HG03103 (cell line): ENCODE measurements around the gene PRRC1.

Experiments used
- ATAC-seq: cut with Tn5 transposase; IDR thresholded peaks from one replicate; pipeline ENCODE4 v1.9.1; 2021; ENCODE audit warnings: low read depth; ENCODE audit not compliant: unreplicated experiment

PRRC1 gene

DNA sequence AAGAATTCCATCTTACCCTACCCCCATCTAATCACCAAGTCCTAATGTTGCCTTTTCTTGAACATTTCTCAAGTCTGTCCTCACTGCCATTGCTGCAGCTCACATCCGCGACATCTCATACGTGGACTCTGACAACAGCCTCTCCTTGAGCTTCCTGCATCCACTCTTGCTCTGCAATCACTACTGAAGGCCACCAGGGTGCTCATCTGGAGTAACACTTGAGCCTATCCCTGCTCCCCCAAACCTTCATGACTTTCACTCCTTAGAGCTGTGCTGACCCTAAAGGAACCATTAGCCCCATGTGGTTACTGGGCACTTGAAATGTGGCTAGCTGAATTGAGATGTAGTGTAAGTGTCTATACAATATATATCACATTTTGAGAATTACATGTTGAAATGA lies 85.0 kb downstream of the PRRC1 start:
- ATAC-seq, result no peak

DNA sequence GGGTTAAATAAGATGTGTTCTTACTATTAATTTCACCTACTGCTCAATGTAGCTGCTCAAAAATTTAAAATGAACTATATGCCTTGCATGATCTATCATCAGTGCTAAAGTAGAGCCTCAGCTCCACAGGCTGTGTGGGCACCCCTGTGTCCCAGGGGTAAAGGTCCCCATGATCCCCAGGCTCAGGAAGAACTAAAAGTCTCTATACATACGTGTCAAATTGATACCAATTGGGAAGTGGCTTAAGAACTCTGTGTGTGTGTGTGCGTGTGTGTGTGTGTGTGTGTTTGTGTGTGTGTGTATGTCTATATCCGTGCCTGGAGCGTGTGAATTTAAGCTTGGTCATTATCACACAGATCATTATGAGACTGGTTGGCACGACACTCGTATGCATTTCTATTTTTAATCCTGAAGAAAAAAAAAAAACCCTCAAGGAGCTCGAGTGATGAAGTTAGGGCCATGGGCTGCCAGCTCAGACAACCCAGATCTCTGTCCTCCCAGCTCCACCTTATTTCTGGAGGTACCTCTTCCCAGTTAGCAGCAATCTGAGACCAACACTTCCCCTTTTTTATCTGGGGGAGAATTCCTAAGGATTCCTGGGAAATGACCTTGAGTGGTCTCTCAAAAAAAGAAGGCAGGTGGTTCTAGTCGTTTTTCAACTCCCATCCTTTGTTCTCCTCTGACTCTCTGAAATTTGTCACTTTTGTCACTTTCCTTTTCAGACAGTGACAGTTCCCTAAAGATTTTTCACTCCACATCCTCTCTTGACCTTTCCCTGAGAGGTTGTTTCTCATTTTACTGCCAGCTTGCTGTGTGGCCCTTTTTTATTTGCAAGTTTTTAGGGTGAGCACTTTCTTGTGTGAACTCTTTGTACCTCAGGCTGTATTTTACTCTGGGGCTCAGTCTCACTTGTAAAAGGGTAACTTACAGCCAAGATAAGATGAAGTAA lies 85.7 kb downstream of the PRRC1 start:
- ATAC-seq, result no peak
